Skeletal muscle cell (primary cell): Measurements from ENCODE around the gene DNHD1.
"Not testable (repeated sequence)": the region's sequence is repeated elsewhere in the genome, so short reads cannot be mapped to it uniquely, and the experiment has no call there.

ENCODE experiments used
- DNase-seq: peaks from one replicate; pipeline ENCODE4 v3.0.0-alpha.2; 2010; ENCODE audit warnings: low read depth
- H3K4me3 ChIP-seq: 2 replicates; pipeline ENCODE4 v1.5.1; 2011; ENCODE audit warnings: low read depth, mild to moderate bottlenecking, control low read depth, low read length, moderate library complexity

Gene DNHD1

DNA sequence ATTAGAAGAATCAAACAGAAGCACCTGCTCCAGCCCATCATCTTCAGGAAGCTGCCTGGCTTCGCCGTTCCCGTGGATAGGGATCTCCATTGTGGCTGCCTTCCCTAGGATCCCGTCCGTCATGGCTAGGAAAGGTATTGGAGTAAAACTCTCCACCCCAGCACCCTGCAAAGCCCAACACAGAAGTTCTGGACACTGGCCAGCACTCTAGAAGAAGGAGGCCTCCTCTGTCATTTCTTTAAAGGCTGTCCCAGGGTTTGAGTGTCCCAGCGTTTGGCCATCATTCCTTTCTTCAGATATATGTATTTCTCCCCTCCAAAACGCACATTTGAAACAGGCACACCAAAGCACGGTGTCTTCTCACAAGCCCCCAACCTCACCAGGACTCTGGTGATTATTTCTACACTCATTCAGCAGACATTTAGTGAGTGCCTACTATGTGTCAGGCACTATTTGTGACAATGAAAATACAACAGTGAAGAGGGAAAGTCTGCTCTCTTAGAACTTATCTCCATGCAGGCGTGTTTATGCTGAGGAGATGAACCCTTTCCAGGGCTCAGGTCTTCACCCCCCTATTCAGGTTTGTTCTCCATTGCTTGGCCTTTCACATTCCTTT, 16.7 kb upstream of the DNHD1 start:
- peak overlapping the region; percentile 80 for H3K4me3 ChIP-seq
- DNase-seq, result no peak

DNA sequence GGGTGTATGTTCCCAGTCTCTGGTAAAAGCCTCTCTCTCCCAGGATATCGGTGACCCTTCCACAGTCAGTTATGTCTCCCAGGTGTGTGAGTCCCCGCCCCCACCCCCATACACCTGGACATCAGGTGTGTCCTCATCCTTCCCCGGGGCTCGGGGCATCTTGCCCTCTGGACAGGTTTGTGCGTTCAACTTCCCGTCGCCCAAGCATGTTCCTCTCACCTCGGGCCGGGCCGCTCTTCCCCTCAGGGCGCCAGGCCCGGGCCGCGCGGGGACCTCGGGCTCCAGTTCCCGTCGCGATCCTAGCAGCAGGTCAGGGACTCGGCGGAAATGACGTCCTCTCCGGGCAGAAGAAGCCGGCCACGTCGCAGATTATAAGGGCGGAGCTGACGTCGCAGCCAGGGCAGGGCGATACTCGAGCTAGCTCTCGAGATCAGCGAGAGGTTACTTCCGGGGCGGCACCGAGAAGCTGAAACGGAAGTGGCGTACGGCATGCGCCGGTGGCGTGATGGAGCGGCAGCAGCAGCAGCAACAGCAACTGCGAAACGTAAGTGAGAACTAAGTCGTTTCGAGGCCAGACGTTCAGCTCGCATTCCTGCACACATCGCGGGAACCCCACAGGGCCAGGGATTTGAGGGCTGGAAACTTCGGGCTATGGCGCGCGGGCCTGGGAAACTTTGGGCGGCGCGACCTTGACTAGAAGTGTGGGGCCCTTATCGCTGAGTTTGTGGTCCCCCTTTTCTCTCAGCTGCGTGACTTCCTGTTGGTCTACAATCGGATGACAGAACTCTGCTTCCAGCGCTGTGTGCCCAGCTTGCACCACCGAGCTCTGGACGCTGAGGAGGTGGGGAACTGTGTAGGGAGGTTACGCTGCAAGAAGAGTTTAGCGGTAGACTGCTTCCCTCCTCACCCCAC, 15.8 kb upstream of the DNHD1 start, which contains the start of the genes ARFIP2 and TIMM10B:
Gene ARFIP2 (minus strand): TSS at position 320 of the 912 bp plus-strand sequence. CDS start 910 bp downstream, outside the sequence.
Gene TIMM10B (plus strand): TSS at position 490 of the 912 bp plus-strand sequence. CDS start 16 bp downstream, at position 506.
- H3K4me3 ChIP-seq, result peak within 1 kb of the TSS; percentile 80
- peak; percentile 92 for DNase-seq

- H3K4me3 ChIP-seq, result peak overlapping the region; percentile 80
- DNase-seq, result no peak
These were observed 15.2 kb upstream of the DNHD1 start for GRCh38 chr11:6481924-6482275.

- no peak for DNase-seq
- peak overlapping the region; percentile 80 for H3K4me3 ChIP-seq
These were observed 14.6 kb upstream of the DNHD1 start for GRCh38 chr11:6482441-6482840.

DNA sequence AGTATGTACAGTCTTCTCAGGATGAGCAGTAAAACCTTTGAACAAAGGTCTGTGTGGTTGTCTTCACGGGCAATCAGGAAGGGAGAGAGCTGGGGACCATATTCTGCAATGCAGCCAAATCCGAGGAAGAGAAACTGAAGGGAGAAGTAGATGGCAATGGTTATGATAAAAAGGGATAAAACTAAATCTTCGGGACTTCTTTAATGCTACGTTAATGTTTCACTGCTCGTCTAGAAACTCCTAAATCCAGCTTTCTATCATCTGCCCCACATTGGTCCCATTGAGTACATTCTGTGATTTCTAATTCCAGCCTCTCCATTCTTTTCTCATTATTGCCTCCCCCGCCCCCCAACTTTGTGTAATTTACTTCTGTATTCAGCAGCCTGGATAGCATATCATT, 14.1 kb upstream of the DNHD1 start:
- H3K4me3 ChIP-seq, result no peak overlapping the region
- DNase-seq, result no peak

- DNase-seq, result no peak
- H3K4me3 ChIP-seq, result no peak overlapping the region
These were observed 11.4 kb upstream of the DNHD1 start for GRCh38 chr11:6485661-6486060.

- DNase-seq, result no peak
- no peak overlapping the region for H3K4me3 ChIP-seq
These were observed 10.8 kb upstream of the DNHD1 start for GRCh38 chr11:6486256-6486655.

DNA sequence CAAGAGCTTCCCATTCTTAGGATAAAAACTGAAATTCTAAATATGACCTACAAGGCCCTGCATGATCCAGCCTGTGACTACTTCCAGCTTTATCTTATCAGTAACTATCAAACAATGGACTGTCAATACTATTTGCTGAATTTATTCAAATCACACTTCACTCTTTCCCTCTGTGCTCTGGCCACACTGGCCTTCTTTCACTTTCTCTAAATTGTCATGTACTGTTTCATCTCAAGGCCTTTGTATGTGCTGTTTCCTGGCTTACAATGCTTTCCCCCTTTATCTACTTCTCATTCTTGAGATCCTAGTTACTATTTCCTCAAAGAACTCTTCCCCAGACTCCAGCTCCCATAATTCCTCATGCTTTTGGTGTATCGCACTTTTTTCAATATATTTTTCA, 10.1 kb upstream of the DNHD1 start:
- no peak for DNase-seq

GRCh38 chr11:6488342-6488741, 8.7 kb upstream of the DNHD1 start:
- no peak overlapping the region for H3K4me3 ChIP-seq
- DNase-seq, result no peak

More for the DNA sequence above, 10.1 kb upstream of the DNHD1 start:
- H3K4me3 ChIP-seq, result no peak overlapping the region

DNA sequence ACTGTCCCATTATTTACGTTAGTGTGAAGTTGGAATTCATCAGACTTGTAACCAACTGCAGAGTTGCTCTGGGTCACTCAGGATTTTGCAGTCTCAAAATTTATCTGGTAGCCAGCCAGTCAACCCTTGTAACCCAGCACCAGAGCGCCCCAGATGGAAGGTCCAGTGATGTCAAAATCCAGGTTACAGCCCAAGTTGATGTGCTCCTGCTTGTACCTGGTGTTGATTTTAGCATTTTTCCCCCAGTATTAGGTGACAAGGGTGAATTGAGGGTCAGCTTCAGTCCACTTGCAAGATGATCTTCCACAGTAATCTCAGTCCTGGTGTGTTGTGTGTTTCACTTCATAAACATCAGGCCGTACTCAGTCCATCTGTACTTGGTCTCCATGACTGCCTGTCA, 8.3 kb upstream of the DNHD1 start:
- no peak for DNase-seq
- H3K4me3 ChIP-seq, result no peak overlapping the region

GRCh38 chr11:6489306-6489705, 7.8 kb upstream of the DNHD1 start:
- H3K4me3 ChIP-seq, result no peak overlapping the region
- no peak for DNase-seq

DNA sequence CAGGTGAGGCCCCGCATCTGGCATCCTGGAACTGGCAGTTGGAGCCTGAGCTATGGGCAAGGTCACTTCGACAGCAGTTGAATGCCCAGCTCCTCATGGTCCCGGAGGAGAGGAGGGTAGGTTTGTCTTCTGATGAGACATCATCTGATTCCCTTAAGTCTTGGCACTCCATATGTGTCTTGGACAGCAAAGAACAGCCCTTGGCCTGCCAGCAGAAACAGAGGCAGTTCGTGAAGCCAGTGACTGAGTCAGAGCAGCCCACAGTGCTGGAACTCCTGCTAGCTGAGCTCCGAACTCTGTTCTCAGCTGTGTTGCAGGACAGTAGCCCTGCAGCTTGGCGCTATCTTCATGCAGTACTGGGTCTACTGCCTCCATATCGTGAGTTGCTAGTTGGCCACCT, 1.0 kb downstream of the DNHD1 start:
- no peak overlapping the region for H3K4me3 ChIP-seq
- no peak for DNase-seq

GRCh38 chr11:6498544-6498943, 1.5 kb downstream of the DNHD1 start:
- H3K4me3 ChIP-seq, result no peak overlapping the region
- DNase-seq, result no peak

DNA sequence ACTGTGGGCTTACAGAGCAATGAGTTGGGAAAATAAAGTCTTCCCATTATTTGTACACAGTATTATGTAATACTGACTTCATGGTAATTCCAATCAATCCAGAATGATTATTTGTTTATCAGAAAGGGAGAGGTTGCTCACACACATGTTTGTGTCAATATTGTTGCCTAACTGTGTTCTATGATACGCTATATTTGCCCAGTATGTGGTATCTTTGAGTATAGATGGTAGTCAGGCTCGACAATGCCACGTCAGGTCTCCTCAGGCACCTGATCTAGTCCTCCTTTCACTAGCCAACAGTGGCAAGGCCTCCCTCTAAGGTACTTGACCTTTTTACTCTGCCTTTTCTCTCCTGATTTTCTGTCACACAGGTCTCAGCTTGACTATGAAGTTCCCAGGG, 5.3 kb downstream of the DNHD1 start:
- H3K4me3 ChIP-seq, result no peak overlapping the region
- no peak for DNase-seq

- H3K4me3 ChIP-seq, result no peak overlapping the region
- DNase-seq, result no peak
These were observed 7.1 kb downstream of the DNHD1 start for GRCh38 chr11:6504166-6504565.

DNA sequence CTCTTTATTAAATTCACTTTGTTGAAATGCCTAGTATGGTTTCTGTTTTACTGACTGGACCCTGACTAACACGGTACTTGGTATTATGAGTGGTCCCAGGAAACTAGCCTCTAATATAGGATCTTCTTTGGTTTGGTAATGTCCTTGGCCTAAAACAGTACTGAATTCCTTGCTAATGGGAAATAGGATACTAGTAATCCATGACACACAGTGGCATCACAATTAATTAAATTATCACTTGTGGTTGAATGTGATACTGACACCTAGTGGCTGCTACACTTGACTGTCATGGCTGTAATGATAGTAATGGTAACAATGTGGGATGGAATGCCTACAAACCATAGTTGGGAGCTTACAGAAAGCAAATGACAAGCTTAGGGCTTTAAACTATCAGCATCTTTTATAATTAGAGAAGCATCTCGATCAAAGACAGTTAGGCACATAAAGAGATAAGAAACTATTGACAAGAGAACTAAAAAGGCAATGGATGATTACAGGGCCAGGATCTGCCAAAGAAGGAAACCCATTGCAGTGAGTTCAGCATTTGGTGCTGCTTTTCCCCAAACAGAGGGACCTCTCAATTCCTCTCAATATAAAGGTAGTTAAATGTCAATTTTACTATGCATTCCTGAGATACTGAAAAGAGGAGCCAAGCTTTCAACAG, 8.6 kb downstream of the DNHD1 start:
- no peak for DNase-seq
- H3K4me3 ChIP-seq, result no peak overlapping the region

GRCh38 chr11:6516865-6517264, 19.8 kb downstream of the DNHD1 start:
- no peak overlapping the region for H3K4me3 ChIP-seq
- no peak for DNase-seq

DNA sequence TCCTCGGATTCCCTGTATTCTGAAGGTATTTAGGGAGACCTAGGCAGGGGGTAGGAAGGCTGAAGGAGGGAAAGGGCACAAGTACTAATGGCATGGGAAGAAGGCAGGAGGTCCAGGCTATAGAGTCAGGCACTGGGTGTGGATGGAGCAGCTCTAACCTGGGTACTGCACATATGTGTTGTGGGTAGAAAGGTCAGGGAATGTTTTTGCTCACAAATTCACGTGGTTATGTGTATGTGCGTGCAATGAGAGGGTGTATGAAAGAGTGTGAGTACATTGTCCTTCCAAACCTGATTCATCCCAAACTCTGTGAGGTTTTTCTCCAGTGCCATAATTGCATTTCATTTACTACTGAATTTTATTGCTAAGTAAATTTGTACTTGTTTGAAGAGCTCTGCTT, 23.2 kb downstream of the DNHD1 start:
- no peak for DNase-seq
- no peak overlapping the region for H3K4me3 ChIP-seq

GRCh38 chr11:6521946-6522345, 24.9 kb downstream of the DNHD1 start:
- H3K4me3 ChIP-seq, DNase-seq: not testable (repeated sequence)

DNA sequence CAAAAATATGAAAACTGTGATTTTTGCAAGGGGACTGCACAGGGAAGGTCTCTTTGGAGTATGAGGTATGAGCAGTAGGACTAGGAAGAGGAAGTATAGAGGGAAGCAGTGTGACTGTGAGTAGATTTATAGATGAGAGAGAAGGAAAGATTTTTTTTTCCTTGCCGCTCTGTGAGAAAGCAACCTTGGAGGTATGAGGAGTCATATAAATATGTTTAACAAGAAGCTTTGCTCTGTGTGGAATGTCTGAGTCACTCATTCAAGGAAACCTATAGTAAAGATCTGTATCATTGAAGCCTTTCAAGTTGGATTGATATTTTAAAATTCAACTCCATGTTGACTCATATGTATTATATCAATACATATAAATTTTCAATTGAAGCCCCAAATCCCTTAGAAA, 26.2 kb downstream of the DNHD1 start:
- H3K4me3 ChIP-seq, result no peak overlapping the region
- no peak for DNase-seq
